ENCODE measurements around the gene ADGRD2. TPM values are rescaled to one million over a fixed set of nuclear protein-coding genes. Genes with fewer than 3 reads are reported as not detected.

The ADGRD2 gene
- total and polyA plus RNA-seq, 4 donors, result not detected

GRCh38 chr9:124429530-124429867 is 20.8 kb upstream of the ADGRD2 start (continued):
- TF ChIP-seq ZBTB33 (IDR thresholded peaks at IDR 0.05), result no peak
- TF ChIP-seq SP1 (IDR thresholded peaks at IDR 0.05), result no peak

GRCh38 chr9:124436320-124436719 is 13.9 kb upstream of the ADGRD2 start:
- H3K4me3 ChIP-seq (ENCODE audit: low read depth in 1 of 3, low read length in 3 of 3), result no peak overlapping the region
- no peaks in the 10 kb centered on the region for H3K27me3 ChIP-seq (ENCODE audit: control insufficient read depth in 4 of 4, insufficient read depth in 4 of 4, low read length in 3 of 4)
- no peaks in the 10 kb centered on the region for H3K9me3 ChIP-seq (ENCODE audit: control insufficient read depth in 4 of 4, low read length in 3 of 4)
- no peaks in the 10 kb centered on the region for H3K36me3 ChIP-seq (ENCODE audit: control insufficient read depth in 4 of 4, insufficient read depth in 3 of 4, low read depth in 1 of 4, low read length in 3 of 4)
- no peak for DNase-seq (ENCODE audit: low spot score)
- no peak overlapping the region for H3K9ac ChIP-seq (ENCODE audit: low read depth in 1 of 2, low read length in 2 of 2)
- H3K4me1 ChIP-seq (ENCODE audit: control insufficient read depth in 4 of 4, insufficient read depth in 4 of 4, low read length in 3 of 4), result no peaks in the 10 kb centered on the region
- H3K27ac ChIP-seq (ENCODE audit: low read depth in 1 of 2, low read length in 2 of 2), result no peak overlapping the region
- TF ChIP-seq YY1 (IDR thresholded peaks at IDR 0.05) (no peak), JUND (IDR thresholded peaks at IDR 0.05) (no peak), GABPA (IDR thresholded peaks at IDR 0.05 in 1 of 2, conservative IDR thresholded peaks at IDR 0.05 in 1 of 2) (no peak), FOXA2 (IDR thresholded peaks at IDR 0.05) (no peak), SP1 (IDR thresholded peaks at IDR 0.05) (no peak), MAX (IDR thresholded peaks at IDR 0.05) (no peak), ATF3 (IDR thresholded peaks at IDR 0.05) (no peak), RXRA (IDR thresholded peaks at IDR 0.05) (no peak), NR2F2 (IDR thresholded peaks at IDR 0.05) (no peak), REST (IDR thresholded peaks at IDR 0.05) (no peak), EGR1 (IDR thresholded peaks at IDR 0.05; ENCODE audit: low read depth in 2 of 2) (no peak), HNF4A (conservative IDR thresholded peaks at IDR 0.05) (no peak), TAF1 (conservative IDR thresholded peaks at IDR 0.05) (no peak), FOXA1 (IDR thresholded peaks at IDR 0.05) (no peak), CTCF (IDR thresholded peaks at IDR 0.05; ENCODE audit: low read depth, low read length, missing input control) (no peak), ZBTB33 (IDR thresholded peaks at IDR 0.05) (no peak), HNF4G (IDR thresholded peaks at IDR 0.05) (no peak), RAD21 (IDR thresholded peaks at IDR 0.05) (no peak)
